Loucy (cell line): ENCODE measurements around the gene ANO6.

Source experiments
- H2AFZ ChIP-seq: fragments of 200-600 bp; sonication (generic); 2 replicates; pipeline ENCODE4 v1.6.0; 2016; ENCODE audit warnings: antibody characterized with exemption, mild to moderate bottlenecking, low read length, moderate library complexity
- H3F3A ChIP-seq: fragments of 200-600 bp; 2 replicates; pipeline ENCODE4 v1.6.0; 2016; ENCODE audit warnings: antibody characterized with exemption, low read depth, mild to moderate bottlenecking
- H3K27me3 ChIP-seq: fragments of 200-600 bp; sonication (generic); 2 replicates; pipeline ENCODE4 v1.6.1; 2014; ENCODE audit warnings: low read length, mild to moderate bottlenecking; ENCODE audit not compliant: insufficient read depth, poor library complexity, severe bottlenecking
- H3K36me3 ChIP-seq: fragments of 200-600 bp; sonication (generic); 2 replicates; pipeline ENCODE4 v1.6.1; 2016; ENCODE audit warnings: low read length; ENCODE audit not compliant: insufficient read depth
- H3K4me1 ChIP-seq: fragments of 200-600 bp; sonication (generic); 2 replicates; pipeline ENCODE4 v1.5.1; 2014; ENCODE audit warnings: low read length, mild to moderate bottlenecking; ENCODE audit not compliant: insufficient read depth, poor library complexity, severe bottlenecking
- H3K4me2 ChIP-seq: fragments of 200-600 bp; sonication (generic); 2 replicates; pipeline ENCODE4 v1.6.0; 2014; ENCODE audit warnings: antibody characterized with exemption, low read length, low read depth, mild to moderate bottlenecking; ENCODE audit not compliant: poor library complexity, severe bottlenecking
- H3K4me3 ChIP-seq: fragments of 200-600 bp; sonication (generic); 2 replicates; pipeline ENCODE4 v1.5.1; 2014; ENCODE audit warnings: low read length, mild to moderate bottlenecking, mixed read lengths; ENCODE audit not compliant: poor library complexity, severe bottlenecking
- H3K79me2 ChIP-seq: fragments of 200-600 bp; sonication (generic); 2 replicates; pipeline ENCODE4 v1.6.1; 2014; ENCODE audit warnings: low read length; ENCODE audit not compliant: insufficient read depth
- H3K9ac ChIP-seq: fragments of 200-600 bp; sonication (generic); 2 replicates; pipeline ENCODE4 v1.6.0; 2014; ENCODE audit warnings: mild to moderate bottlenecking, low read depth, low read length, moderate library complexity; ENCODE audit not compliant: poor library complexity, severe bottlenecking
- H3K9me2 ChIP-seq: fragments of 200-600 bp; sonication (generic); replicated peaks from 2 replicates; pipeline ENCODE4 v1.6.1; 2016; ENCODE audit warnings: low read depth, low read length, mixed read lengths
- H3K9me3 ChIP-seq: fragments of 200-600 bp; sonication (generic); 2 replicates; pipeline ENCODE4 v1.6.1; 2014; ENCODE audit warnings: mild to moderate bottlenecking, antibody characterized with exemption, low read length, low read depth; ENCODE audit not compliant: insufficient read depth
- H4K20me1 ChIP-seq: fragments of 200-600 bp; sonication (generic); 2 replicates; pipeline ENCODE4 v1.6.0; 2014; ENCODE audit warnings: antibody characterized with exemption, low read length, mild to moderate bottlenecking; ENCODE audit not compliant: insufficient read depth, poor library complexity, severe bottlenecking
- EZH2phosphoT487 ChIP-seq: fragments of 200-600 bp; IDR thresholded peaks from 2 replicates; pipeline ENCODE4 v1.6.1; 2018; ENCODE audit warnings: antibody characterized with exemption, mild to moderate bottlenecking, moderate library complexity, borderline replicate concordance
- TF ChIP-seq, protein P1 (sequence below): fragments of 200-600 bp; sonication (generic); conservative IDR thresholded peaks from 2 replicates; pipeline ENCODE4 v1.5.1; 2014; ENCODE audit warnings: mild to moderate bottlenecking, antibody characterized with exemption, low read length

The ANO6 gene

DNA sequence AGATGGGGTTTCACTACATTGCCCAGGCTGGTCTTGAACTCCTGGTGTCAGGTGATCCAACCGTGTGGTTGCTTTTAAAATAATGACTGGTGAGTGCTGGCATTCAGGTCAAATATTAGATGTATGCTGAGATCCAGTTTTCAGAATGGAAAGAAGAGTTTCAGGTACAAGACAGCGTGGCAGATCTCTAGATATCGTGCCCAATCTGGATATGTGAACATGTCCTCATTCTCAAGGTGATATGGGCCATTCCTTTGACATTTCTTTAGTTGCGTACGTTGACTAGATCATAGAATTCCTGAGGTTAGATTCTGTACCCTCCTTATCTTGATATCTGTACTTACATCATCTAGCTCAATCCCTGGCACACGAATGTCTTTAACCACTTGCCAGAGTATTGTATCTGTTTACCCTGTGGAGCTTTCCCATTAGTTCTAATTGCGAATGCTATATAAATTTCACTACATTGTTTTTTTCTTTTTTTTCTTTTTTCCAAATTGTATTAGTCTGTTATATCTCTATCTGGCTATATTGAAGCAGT lies 80.2 kb downstream of the ANO6 start:
- Histone ChIP-seq H3K79me2 (no peaks in the 10 kb centered on the region), H3K9me2 (no peaks in the 10 kb centered on the region), H3K36me3 (no peaks in the 10 kb centered on the region), H2AFZ (no peak overlapping the region), H3F3A (no peaks in the 10 kb centered on the region), H3K4me1 (peaks cover 4% of the 10 kb centered on the region), H3K9ac (no peak overlapping the region), H3K27me3 (no peaks in the 10 kb centered on the region), H4K20me1 (no peaks in the 10 kb centered on the region), H3K9me3 (no peaks in the 10 kb centered on the region), H3K4me2 (no peak overlapping the region), H3K4me3 (no peak overlapping the region)
- TF ChIP-seq, protein P1, sequence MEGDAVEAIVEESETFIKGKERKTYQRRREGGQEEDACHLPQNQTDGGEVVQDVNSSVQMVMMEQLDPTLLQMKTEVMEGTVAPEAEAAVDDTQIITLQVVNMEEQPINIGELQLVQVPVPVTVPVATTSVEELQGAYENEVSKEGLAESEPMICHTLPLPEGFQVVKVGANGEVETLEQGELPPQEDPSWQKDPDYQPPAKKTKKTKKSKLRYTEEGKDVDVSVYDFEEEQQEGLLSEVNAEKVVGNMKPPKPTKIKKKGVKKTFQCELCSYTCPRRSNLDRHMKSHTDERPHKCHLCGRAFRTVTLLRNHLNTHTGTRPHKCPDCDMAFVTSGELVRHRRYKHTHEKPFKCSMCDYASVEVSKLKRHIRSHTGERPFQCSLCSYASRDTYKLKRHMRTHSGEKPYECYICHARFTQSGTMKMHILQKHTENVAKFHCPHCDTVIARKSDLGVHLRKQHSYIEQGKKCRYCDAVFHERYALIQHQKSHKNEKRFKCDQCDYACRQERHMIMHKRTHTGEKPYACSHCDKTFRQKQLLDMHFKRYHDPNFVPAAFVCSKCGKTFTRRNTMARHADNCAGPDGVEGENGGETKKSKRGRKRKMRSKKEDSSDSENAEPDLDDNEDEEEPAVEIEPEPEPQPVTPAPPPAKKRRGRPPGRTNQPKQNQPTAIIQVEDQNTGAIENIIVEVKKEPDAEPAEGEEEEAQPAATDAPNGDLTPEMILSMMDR, result no peak
- no peak for TF ChIP-seq EZH2phosphoT487

DNA sequence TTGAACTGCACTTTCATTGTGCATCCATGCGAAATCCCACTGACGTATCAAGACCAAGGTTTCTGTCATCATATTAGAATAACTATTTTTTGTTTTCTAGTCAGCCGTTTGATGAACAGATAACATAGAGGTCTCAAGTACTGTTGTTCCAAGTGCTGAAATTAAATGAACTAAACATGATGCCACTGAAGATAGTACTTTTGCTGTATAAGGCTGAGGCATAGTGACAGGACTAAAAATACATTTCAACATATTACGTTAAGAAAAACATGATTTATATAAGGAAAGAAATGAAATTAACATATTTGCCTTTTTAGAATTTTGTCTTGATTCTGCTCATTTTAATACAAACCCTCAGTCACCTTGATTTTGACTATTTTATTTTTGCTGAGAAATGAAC lies 82.2 kb downstream of the ANO6 start:
- no peak overlapping the region for H3K4me3 ChIP-seq
- H3K9ac ChIP-seq, result no peak overlapping the region
- H3K9me2 ChIP-seq, result no peaks in the 10 kb centered on the region
- H3K9me3 ChIP-seq, result no peaks in the 10 kb centered on the region
- H3K4me2 ChIP-seq, result no peak overlapping the region
- TF ChIP-seq EZH2phosphoT487, result no peak
- TF ChIP-seq, protein P1, result no peak
- no peaks in the 10 kb centered on the region for H3K79me2 ChIP-seq
- no peaks in the 10 kb centered on the region for H3F3A ChIP-seq
- H3K27me3 ChIP-seq, result no peaks in the 10 kb centered on the region
- H4K20me1 ChIP-seq, result no peaks in the 10 kb centered on the region
- H3K36me3 ChIP-seq, result no peaks in the 10 kb centered on the region
- H2AFZ ChIP-seq, result no peak overlapping the region
- H3K4me1 ChIP-seq, result peaks cover 4% of the 10 kb centered on the region

GRCh38 chr12:45298721-45299692 lies 83.1 kb downstream of the ANO6 start:
- Histone ChIP-seq H3K27me3 (no peaks in the 10 kb centered on the region), H2AFZ (no peak overlapping the region), H3K4me3 (no peak overlapping the region), H3K4me2 (no peak overlapping the region), H3K9ac (no peak overlapping the region), H3K9me2 (no peaks in the 10 kb centered on the region), H4K20me1 (no peaks in the 10 kb centered on the region), H3K79me2 (no peaks in the 10 kb centered on the region), H3F3A (no peaks in the 10 kb centered on the region), H3K9me3 (no peaks in the 10 kb centered on the region), H3K4me1 (peaks cover 4% of the 10 kb centered on the region), H3K36me3 (peaks cover 3% of the 10 kb centered on the region; the same call in 1 of the 2 replicates)
- TF ChIP-seq, protein P1, result no peak
- no peak for TF ChIP-seq EZH2phosphoT487
